ENCODE results near the gene ATP2C2. TPM values are rescaled to one million over a fixed set of nuclear protein-coding genes. Genes with fewer than 3 reads are reported as not detected.
"Not testable (repeated sequence)": the region's sequence is repeated elsewhere in the genome, so short reads cannot be mapped to it uniquely, and the experiment has no call there.

Gene ATP2C2
- total RNA-seq, 1 donor from 2014 or later: 0.18 TPM

DNA sequence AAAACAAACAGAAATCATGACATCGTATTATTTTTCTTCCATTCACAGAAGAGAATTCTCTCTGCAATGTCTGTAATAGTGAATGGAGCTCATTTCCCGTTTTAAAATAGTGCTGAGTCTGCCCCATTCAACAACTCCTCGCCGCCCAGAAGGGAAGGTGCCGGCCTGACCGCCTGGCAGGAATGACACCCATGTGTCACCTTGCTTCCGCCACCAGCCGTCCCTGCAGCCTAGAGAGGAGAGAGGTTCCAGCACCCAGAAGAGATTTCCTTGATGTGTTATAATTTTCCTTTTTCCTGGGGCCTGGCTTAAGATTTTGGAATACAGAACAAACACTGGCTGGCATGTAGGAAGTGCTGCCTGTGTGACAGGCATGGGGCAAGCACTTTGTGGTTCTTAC lies 76.1 kb downstream of the ATP2C2 start:
- DNase-seq (ENCODE audit: low spot score): no peak
- no peak for ATAC-seq

DNA sequence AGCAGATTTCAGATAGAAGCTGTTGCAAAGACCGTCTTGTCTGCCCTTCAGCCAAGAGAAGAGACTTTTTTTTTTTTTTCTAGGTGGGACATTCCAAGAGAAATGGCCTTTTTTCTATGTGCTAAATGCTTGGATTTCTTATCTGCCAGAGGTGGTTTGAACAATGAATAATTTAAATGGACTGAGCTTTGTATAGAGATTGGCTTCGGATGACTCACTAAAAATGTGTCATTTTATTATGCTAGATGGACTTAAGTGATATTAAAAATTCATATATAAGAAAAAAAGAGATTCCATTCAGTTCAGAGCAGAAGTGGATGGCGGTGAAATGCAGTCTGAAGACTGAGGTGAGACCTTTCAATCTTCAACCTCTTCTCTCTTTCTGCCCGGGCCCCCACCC lies 77.7 kb downstream of the ATP2C2 start:
- ATAC-seq (no peak), DNase-seq (ENCODE audit: low spot score) (no peak)

DNA sequence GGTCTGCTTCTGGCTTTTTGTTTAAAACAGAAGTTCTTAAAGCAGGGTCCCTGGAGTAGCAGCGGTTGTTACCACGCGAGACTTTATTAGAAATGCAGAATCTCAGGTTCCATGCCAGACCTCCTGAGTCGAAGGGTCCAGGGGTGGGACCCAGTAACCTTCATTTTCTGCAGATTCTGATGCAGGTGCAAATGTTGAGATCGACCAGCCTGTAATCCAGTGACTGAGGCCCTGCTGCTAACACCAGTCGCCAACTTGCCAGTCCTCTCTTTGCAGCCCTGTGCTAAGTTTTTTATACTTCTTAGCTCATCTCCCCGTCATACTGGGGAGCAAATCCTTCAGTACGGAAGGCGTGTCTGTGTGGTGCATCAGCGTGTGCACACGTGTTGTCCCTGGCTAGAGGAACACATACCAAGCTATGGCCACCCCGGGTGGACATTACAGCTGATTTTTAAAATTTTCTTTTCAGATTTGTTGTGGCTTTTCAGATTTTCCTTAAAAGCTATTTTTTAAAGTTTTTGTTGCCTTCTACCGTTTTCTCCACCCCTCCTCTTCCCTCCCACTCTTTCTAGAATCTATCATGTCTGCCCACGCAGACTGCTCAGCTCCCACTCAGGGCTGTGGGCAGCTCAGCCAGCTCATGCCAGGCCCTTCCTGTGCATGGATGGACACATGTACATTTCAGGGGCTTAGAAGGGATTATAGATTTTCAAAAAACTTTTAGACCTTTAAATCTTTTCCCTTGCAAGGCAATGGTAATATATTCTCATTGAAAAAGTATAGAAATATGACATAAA lies 78.5 kb downstream of the ATP2C2 start:
- ATAC-seq (no peak), DNase-seq (ENCODE audit: low spot score) (no peak)

DNA sequence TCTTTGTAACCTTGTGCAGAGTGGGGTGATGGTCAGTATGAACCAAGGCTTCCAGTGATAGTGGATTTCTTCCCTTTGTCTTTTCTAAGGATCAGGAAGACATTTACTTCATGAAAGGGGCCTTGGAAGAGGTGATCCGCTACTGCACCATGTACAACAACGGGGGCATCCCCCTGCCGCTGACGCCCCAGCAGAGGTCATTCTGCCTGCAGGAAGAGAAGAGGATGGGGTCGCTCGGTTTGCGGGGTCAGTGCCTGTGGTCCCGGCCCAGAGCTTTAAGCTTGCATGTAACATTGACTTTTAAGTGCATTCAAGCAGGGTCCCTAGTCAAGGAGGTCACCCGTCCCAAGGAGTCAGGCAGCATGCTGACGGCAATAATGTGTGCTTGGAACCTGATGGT lies 80.1 kb downstream of the ATP2C2 start:
- ATAC-seq: no peak
- no peak for DNase-seq (ENCODE audit: low spot score)

DNA sequence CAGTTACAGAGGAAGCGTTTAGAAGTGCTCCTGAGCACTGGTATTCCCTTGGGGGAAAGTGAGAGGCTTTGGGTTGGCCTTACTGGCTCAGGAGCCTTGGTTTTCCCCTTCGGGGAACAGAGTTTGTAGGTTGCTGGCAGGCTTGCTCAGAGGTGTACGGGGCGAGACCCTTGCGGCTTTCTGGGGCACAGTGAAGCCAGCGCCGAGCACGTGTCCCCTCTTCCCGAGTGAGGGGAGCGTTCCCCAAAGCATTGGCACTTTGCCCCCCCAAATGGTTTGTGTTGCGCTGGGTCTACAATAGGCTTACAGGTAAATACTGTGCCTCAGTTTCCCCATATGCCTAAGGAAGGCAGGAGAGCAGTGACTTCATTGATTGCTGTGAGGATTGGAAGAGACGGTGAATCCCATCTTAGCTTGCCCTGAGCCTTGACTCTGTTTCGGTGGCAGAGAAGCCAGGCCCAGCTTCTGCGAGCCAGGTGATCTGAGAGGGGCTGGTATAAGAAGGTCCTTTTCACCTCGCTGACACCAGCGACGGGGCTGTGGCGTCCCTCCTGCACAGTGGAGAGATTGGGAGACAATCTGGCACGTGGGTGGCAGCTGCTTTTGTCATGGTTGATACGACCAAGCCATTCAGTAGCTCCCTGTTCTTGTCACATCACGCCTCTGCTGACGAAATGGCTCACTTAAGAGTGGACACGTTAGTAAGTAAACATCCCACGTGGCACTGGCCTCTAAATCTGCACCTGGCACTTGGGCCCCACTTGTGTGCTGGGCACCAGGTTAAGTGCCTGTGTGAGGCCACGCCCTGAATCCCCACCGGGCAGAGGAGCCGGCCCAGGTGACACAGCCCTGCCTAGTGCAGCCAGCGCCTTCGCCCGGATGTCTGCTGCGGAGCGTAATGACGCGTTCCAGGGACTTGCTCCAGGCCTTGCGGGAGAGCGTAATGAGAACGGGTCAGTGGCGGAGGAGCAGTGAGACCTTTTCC lies 81.1 kb downstream of the ATP2C2 start:
- DNase-seq (ENCODE audit: low spot score) (no peak), ATAC-seq (no peak)

DNA sequence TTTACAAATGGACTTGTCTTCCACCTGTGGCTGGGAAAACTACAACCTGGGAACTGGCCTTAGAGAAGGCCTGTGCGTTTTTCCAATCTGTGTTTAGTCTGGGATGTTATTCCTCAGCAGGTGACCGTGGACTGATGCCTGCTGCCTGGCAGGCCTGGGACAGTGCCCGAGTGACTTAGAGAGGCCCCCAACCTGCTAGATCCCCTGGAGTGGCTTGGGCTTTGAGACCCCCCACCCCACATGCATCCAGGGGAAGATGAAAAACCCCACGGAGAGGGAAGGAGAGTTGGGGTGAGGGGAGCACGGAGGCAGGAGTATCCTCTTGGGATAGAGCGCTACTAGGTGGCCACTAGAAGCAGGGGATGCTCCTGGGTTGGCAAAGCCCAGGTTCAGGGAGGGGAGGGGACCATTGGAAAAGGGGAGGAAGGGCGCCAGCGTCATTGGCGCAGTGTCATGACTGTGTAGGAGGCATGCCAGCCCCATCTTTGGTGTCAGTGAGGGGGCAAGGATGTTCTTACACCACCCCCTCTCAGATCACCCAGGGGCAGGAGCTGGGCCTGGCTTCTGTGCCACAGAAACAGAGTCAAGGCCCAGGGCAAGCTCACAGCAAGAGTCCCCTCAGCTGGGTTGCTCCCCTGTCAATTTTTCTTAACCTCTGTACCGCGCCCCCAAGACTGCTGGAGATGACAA lies 82.0 kb downstream of the ATP2C2 start:
- DNase-seq (ENCODE audit: low spot score) (no peak), ATAC-seq (no peak)

DNA sequence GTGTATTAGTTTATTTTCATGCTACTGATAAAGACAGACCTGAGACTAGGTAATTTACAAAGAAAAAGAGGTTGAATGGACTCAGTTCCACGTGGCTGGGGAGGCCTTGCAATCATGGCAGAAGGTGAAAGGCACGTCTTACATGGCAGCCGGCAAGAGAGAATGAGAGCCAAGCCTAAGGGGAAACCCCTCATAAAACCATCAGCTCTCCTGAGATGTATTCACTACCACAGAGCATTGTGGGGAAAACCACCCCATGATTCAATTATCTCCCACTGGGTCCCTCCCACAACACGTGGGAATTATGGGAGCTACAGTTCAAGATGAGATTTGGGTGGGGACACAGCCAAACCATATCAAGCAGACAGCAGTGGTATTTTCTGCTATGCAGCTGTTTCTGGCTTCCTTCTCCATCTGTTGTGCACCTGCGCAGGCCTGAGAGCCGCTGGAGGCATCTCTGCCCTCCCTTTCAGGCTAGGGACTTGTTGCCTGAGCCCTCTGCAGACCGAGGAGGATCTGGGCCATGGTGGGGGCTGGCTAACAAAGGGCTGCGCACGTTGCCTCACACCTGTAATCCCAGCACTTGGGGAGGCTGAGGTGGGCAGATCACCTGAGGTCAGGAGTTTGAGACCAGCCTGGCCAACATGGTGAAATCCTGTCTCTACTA lies 82.8 kb downstream of the ATP2C2 start:
- peak; percentile 22 for DNase-seq (ENCODE audit: low spot score)
- not testable (repeated sequence) for ATAC-seq

DNA sequence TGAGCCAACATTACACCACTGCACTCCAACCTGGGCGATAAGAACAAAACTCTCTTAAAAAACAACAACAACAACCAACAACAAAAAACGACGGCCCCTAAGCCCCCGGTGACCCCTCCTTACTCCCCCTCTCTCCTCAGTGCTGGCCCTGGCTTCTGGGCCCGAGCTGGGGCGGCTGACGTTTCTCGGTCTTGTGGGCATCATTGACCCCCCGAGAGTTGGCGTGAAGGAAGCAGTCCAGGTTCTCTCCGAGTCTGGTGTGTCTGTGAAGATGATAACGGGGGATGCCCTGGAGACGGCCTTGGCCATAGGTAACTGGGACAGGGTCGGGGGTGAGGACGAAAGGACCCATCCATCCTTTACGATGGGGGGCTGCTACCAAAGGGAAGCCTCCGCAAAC lies 83.4 kb downstream of the ATP2C2 start:
- ATAC-seq (no peak), DNase-seq (ENCODE audit: low spot score) (no peak)

DNA sequence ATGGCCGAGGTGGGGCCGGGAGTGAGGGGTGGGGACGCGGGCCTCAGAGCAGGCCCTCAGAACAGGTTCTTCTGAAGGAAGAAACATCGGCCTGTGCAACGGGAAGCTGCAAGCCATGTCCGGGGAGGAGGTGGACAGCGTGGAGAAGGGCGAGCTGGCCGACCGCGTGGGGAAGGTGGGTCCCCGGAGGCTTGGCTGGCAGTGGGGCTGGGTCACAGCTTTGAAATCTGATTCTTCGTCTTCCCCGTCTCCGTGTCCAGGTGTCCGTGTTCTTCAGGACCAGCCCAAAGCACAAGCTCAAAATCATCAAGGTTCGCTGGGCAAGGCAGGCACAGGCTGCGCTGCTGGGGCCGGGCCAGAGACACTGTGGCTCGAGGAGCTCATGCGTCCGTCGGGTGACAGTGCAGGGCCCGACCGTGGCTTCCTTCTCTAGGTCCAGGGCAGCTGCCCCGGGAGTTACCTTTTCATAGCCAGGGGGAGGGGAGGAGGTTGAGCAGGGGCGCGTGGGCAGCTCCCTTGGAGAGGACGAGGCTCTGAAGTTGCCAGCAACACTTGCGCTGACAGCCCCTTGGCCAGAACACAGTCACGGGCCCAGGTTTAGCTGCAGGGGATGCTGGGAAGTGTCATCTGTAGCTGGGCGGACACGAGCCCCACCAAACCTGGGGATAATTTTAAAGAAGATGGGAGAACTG lies 84.9 kb downstream of the ATP2C2 start:
- ATAC-seq (no peak), DNase-seq (ENCODE audit: low spot score) (no peak)

DNA sequence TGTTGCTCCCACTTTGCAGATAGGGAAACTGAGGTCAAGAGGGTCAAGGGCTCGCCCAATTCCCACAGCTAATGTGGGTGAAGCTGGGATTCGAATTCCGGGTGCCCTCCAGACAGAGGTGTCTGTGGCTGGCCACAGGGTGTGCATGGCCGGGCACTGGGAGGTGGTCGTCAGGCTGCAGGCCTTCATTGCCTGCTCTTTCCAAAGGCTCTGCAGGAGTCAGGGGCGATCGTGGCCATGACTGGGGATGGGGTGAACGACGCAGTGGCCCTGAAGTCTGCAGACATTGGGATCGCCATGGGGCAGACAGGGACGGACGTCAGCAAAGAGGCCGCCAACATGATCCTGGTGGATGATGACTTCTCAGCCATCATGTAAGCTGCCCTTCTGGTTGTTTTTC lies 86.3 kb downstream of the ATP2C2 start:
- DNase-seq (ENCODE audit: low spot score) (no peak), ATAC-seq (no peak)

DNA sequence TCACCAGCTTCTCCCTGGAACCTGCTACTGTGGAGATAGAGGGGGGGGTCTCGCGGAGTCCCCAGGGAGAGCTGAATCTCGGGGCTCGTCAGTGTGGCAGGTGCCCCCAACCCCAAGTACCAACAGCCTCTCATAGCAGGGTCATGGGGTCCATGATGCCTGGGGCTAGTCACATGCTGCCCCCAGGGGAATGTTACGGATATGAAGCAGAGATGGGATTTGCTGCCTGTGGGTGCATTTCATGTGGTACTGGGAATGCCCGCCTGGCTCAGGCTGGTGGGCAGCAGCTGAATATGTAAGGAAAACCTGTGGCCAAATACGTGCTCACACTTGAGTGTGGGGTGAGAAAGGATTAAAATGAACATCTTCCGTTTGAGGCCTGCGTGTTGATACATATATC lies 86.7 kb downstream of the ATP2C2 start:
- DNase-seq (ENCODE audit: low spot score): no peak
- ATAC-seq: no peak

DNA sequence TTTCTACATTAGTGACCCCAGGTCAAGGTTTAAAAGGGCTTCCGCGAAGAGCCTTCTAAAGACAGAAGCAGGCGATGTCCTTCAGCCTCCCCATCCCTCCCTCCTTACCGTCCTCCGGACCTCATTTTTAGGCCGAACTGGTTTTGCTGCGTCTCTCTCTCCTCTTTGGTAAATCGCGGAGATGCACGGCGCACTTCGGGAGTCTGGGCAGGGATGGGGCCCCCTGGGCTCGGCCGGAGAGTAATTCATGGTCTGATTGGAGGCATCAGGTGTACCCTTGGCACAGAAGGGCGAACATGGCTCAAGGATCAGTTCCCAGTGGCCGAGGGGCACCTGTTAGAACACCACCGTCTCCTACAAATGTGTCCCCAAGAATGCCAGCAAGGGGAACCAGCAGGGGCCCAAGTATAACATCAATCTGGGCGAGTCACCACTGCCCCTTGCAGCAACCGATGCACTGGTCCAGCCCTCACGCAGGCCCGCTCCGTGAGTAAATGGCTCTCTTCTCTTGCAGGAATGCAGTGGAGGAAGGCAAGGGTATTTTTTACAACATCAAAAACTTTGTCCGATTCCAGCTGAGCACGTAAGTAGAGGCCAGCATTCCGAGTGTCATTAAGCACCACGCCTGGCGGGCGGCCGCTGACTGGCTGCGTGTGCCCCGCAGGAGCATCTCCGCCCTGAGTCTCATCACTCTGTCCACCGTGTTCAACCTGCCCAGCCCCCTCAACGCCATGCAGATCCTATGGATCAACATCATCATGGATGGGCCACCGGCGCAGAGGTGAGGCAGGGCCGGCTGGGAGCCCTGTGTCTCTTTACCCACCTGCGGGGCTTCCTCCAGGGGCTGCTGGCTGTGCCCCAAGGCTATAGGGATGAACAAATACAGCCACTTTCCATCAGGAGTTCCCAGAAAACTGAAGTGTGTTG lies 90.5 kb downstream of the ATP2C2 start:
- ATAC-seq (no peak), DNase-seq (ENCODE audit: low spot score) (peak; percentile 33)

DNA sequence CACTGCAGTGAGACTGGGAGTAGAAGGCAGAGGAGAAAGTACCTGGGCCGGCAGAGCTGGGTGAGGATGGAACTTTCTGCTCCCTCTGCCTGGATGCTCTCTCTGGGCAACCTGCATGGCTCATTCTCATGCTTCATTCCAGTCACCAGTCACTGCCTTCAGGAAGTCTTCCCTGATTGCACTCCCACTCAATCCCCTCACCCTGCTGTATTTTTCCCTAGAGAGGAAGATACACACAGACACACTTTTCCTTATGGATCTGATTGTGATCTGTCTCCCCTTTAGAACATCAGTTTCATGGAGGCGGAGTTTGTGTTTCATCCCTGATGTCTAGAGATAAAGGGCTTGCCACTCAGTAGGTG lies 91.2 kb downstream of the ATP2C2 start:
- DNase-seq (ENCODE audit: low spot score): no peak
- ATAC-seq: no peak

DNA sequence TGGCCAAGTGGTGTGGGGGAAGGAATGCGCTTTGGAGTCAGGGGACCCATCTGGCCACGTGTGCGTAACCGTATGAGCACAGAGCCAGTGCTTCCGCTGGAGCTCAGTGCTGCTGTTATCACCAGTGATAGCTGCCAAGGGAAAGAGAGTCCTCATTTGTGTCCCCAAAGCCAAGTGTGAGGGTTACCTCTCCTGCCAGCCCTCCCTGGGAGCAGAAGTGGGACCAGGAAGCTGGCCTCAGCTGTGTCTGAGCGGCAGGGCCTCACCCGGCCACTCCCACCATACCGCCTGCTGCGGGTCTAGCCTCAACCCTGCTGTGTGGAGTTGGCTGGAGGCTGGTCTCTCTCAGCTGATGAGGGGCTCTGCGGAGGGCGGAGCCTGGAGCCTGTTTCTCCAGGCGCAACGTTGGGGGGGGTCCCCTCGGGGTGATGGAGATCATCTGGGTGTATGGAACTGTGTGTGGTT lies 91.6 kb downstream of the ATP2C2 start:
- DNase-seq (ENCODE audit: low spot score): peak; percentile 39
- ATAC-seq: no peak

DNA sequence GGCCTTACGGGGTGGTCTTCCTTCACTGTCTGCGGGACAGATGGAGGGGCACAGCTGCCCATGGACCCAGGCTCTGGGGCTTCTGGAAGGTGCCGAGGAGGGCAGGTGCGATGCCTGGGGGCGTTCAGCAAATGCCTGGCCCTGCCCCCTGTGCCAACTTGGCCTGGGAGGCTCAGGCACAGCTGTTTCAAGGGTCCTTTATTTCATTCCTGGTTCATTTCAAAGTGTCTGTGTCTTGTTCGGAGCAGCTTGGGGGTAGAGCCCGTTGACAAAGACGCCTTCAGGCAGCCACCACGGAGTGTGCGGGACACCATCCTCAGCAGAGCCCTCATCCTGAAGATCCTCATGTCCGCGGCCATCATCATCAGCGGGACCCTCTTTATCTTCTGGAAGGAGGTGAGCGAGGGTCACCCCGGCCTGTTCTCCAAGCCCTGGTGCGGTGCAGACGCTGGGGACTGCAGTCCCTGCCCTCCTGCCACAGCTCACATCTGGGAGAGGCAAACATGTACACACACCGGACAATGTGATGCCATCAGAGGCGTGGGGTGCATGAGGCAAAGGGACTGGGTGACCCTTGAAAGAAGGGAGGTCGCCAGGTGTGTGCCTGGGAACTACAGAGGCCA lies 92.2 kb downstream of the ATP2C2 start:
- ATAC-seq (no peak), DNase-seq (ENCODE audit: low spot score) (peak; percentile 40)

DNA sequence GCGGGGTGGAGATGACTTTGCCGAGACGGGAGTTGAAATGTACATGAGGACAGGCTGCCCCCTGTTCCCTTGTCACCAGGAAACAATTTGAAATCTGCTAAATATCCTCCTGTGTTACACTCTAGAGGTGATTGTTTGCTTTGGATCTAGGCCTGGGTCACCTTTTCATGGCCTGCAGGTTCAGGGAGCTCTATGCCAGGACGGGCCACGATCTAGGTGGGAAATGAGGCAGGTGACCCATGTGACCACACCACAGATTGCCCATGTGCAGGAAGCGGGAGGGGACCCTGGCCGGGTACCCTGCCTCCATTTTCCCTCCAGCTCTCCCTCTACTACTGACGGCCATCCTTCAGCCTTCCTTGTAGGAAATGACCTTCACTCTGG lies 92.7 kb downstream of the ATP2C2 start:
- DNase-seq (ENCODE audit: low spot score): peak; percentile 38
- ATAC-seq: peak; percentile 78

DNA sequence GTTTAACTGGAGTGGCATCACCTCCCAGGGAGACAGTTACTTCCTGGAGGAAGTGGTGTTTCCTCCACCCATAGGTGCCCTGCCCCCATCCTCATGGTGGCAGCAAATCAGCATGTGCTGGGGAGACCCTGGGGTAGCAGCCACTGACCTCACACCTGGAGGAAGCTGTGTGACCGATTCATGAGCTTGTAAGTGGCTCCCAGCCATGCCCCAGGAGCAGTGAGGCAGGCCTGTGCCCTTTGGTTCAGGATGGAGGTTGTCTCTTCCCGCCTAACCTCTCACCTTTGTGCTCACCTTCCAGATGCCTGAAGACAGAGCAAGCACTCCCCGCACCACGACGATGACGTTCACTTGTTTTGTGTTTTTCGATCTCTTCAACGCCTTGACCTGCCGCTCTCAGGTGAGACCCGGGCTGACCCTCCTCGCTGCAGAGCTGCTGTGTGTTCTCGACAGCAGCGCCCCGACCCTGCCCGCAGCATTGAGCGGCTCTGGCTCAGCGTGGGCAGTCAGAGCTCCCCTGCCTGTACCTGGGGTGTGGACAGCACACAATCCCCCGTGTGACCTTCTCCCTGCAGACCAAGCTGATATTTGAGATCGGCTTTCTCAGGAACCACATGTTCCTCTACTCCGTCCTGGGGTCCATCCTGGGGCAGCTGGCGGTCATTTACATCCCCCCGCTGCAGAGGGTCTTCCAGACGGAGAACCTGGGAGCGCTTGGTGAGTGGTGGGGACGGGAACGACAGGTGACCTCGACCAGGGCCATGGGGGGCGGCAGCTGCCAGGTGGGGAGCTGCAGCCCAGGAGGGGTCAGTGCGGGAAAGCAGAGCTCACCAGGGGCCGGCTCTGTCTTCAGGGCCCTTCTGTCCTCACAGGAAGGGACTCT lies 93.3 kb downstream of the ATP2C2 start:
- ATAC-seq: peak; percentile 13
- peak; percentile 41 for DNase-seq (ENCODE audit: low spot score)
